GM06990 (cell line): ENCODE measurements around the gene IQSEC1.

Source experiments
- DNase-seq: peaks from one replicate; pipeline ENCODE4 v3.0.0-alpha.2; 2011; ENCODE audit not compliant: insufficient read length; ENCODE audit errors: extremely low read depth
- H3K27me3 ChIP-seq: replicated peaks from 2 replicates; pipeline ENCODE4 v1.6.0; 2011; ENCODE audit warnings: low read length; ENCODE audit not compliant: control insufficient read depth, insufficient read depth
- H3K36me3 ChIP-seq: 2 replicates; pipeline ENCODE4 v1.5.1; 2011; ENCODE audit warnings: low read length; ENCODE audit not compliant: control insufficient read depth, insufficient read depth
- H3K4me3 ChIP-seq: replicated peaks from 2 replicates; pipeline ENCODE4 v1.5.1; 2011; ENCODE audit warnings: low read depth, mild to moderate bottlenecking, control low read depth, low read length
- TF ChIP-seq, protein P1 (sequence below): IDR thresholded peaks from 2 replicates; pipeline ENCODE4 v1.5.1; 2011; ENCODE audit warnings: low read length, control low read depth, mild to moderate bottlenecking, inconsistent platforms; ENCODE audit not compliant: insufficient read depth, poor library complexity, severe bottlenecking

Gene IQSEC1

DNA sequence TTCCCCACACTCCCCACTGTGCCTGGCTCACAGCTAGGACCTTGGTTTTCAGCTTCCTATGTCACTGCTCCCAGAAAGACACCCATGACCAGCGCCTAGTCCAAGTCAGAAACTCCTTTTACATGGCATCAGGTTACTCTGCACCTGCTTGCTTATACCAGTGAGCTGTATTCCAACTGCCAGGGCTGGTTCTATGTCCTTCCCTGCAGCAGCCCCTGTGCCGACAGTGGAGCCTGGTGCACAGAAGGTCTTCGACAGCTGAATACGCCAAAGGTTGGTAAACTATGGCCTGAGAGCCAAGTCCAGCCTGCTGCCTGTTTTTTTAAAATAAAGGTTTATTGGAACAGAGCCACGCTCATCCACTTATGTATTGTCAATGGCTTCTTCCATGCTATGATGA lies 102.5 kb downstream of the IQSEC1 start:
- TF ChIP-seq, protein P1, sequence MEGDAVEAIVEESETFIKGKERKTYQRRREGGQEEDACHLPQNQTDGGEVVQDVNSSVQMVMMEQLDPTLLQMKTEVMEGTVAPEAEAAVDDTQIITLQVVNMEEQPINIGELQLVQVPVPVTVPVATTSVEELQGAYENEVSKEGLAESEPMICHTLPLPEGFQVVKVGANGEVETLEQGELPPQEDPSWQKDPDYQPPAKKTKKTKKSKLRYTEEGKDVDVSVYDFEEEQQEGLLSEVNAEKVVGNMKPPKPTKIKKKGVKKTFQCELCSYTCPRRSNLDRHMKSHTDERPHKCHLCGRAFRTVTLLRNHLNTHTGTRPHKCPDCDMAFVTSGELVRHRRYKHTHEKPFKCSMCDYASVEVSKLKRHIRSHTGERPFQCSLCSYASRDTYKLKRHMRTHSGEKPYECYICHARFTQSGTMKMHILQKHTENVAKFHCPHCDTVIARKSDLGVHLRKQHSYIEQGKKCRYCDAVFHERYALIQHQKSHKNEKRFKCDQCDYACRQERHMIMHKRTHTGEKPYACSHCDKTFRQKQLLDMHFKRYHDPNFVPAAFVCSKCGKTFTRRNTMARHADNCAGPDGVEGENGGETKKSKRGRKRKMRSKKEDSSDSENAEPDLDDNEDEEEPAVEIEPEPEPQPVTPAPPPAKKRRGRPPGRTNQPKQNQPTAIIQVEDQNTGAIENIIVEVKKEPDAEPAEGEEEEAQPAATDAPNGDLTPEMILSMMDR = no peak
- no peak overlapping the region for H3K4me3 ChIP-seq
- peaks cover 7% of the 10 kb centered on the region for H3K36me3 ChIP-seq
- DNase-seq = no peak
- H3K27me3 ChIP-seq = no peaks in the 10 kb centered on the region

DNA sequence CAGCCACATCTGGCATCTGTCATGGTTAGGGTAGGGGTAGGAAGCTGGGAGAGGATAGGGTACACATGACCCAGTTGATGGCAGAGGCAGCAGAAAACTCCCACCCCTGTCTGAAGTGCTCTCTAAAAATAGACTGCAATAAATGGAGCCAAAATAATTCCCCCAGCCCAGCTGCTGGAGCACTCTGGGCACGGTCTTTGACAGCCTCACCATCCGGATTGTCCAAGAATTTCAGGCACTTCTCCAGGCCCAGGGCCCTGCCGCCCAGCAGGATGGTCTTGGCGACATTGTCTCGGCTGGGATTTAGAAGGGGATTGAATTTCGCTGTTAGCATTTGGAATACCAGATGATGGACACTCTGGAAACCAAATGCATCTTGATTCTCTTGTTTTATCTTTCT lies 103.7 kb downstream of the IQSEC1 start:
- H3K36me3 ChIP-seq = peaks cover 5% of the 10 kb centered on the region
- no peaks in the 10 kb centered on the region for H3K27me3 ChIP-seq
- DNase-seq = no peak
- H3K4me3 ChIP-seq = no peak overlapping the region
- TF ChIP-seq, protein P1 = no peak

DNA sequence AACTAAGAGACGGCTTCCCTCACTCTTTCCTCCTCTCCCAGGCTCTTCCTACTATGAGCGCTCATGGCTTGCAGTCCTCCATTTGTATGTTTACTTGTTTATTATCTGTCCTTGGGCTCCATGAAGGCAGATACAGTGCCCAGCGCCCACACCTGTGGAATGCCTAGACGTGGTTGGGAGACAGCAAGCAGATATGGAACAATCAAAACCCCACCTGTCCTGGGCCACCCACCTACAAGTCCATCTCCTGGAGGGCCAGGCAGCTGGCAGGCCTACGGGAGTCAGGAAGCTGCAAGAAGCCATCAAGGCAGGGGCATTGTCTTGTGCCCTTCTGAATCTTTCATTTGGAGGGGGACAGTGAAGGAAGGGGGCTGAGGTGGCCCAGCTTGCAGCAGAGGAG lies 104.7 kb downstream of the IQSEC1 start:
- Histone ChIP-seq H3K4me3 (no peak overlapping the region), H3K27me3 (no peaks in the 10 kb centered on the region), H3K36me3 (peaks cover 3% of the 10 kb centered on the region)
- DNase-seq = no peak
- TF ChIP-seq, protein P1 = no peak

DNA sequence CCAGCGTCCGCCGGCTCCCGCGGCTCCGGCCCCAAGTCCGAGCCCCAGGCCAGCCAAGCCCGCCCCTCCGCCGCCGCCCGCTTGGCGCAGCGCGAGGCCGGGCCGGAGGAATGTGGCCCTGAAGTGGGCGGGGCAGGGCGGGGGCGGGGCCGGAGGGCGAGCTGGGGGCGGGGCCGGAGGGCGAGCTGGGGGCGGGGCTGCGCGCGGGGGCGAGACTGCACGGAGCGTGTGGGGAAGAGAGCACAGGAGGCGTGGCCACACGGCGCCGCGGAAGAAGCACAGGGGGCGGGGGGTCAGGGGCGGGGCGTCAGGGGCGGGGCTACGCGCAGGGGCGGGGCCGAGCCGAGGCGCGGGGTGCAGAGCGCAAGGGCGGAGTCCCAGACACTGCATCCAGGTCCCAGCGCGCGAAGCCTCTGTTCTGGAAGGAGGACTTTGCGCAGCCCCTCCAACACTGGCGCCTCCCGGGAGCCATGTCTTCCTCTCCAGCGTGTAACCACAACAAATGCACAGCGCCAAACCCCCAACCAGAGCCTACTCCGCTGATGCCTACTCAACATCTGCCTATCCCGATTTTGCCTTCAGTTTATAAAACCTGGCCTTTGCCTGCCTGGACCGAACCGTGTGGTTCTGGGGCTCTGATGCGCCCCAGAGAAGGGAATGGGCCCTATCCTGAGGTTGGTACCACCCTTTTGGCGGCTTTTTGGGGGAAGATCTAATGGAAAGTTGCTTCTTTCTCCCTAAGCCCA lies 105.5 kb downstream of the IQSEC1 start:
- Histone ChIP-seq H3K36me3 (peaks cover 6% of the 10 kb centered on the region), H3K4me3 (peak overlapping the region; percentile 27), H3K27me3 (no peaks in the 10 kb centered on the region)
- TF ChIP-seq, protein P1 = no peak
- DNase-seq = peak; percentile 80

DNA sequence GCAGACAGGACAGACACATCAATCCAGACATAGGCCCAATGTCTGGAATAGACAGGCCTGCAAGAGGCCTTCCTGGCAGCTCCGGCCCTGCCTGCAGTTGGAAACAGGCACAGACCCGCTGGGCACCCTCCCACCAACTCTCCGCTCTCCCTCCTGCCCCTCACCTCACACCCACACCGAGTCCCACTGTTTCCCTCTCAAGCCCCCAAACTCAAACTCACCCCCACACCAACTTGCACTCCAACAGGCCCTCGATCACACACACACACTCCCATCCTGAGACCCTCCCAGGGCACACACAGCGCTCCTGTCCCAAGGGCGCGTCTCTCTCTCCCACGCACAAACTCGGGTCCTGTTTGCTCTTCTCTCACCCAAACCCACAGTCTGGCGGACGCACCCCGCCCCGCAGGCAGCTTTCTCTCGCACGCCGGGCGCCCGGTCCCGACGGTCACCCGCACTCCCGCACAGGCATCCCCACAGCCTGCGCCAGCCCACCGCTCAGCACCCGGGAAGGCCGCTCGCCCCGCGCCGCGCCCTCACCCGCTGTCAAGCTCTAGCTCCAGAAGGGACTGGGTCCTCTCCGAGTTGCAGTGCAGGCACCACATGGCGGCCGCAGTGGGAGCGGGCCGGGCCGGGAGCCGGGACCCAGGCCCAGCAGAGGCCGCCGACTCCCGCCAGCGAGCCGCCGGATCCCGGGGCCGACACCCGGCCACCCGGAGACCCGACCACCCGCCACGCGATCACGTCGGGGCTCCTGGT lies 106.2 kb downstream of the IQSEC1 start:
- DNase-seq = no peak
- Histone ChIP-seq H3K36me3 (peaks cover 9% of the 10 kb centered on the region), H3K27me3 (no peaks in the 10 kb centered on the region), H3K4me3 (peak overlapping the region; percentile 27; the same call in 1 of the 2 replicates)
- TF ChIP-seq, protein P1 = no peak
